NCI-H128 (cell line): ENCODE results near the gene SLC25A29.
A peak's percentile ranks its signal among the peaks of the same experiment; 100 is the strongest.

Experiments used
- DNase-seq: peaks from one replicate; lab custom pipeline; 2025; ENCODE audit not compliant: unreplicated experiment; lab: John Stamatoyannopoulos, UW

SLC25A29 gene

DNA sequence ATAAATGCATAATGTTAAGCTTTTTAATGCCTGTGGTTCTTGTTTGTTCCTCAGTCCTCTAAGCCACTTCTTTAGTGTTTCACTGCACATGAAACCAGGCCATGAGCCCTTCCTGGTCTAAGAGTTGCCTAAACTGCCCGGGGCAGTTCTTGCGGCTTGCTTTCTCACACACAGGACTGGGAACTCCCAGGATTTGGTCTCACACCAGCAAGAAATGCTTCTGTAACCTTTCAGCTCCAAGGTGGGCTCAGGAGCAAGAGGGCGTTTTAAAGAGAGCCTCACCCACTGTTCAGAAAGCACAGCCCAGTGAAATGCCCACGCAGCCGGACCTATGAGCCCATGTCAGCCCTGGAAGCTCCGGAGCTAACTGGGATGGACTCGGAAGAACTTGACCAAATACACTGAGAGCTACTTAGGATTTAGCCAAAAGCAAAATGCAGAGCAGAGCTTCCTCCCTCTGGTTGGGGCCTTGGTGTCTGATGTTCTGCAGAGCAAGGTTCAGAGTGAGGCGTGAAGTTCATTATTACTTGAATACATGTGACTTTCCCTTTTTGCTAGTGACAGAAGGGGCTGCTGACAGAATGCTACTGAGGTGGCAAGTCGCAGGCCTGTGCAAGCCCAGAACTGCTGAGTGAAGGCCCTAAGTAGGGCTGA, 23.4 kb downstream of the SLC25A29 start:
- no peak for DNase-seq

DNA sequence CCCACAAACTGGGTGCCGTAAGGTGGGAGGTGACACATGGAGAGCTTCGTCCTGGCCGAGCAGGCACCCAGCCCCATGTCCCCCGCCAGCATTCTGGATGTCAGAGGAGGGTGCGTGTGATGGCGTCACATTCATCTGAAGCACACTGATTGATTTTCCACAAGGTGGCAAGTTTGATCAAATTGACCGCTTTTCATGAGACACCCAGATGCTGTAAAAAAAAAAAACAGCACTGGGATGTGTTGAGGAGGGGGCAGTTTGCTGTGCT, 24.2 kb downstream of the SLC25A29 start:
- DNase-seq = no peak

DNA sequence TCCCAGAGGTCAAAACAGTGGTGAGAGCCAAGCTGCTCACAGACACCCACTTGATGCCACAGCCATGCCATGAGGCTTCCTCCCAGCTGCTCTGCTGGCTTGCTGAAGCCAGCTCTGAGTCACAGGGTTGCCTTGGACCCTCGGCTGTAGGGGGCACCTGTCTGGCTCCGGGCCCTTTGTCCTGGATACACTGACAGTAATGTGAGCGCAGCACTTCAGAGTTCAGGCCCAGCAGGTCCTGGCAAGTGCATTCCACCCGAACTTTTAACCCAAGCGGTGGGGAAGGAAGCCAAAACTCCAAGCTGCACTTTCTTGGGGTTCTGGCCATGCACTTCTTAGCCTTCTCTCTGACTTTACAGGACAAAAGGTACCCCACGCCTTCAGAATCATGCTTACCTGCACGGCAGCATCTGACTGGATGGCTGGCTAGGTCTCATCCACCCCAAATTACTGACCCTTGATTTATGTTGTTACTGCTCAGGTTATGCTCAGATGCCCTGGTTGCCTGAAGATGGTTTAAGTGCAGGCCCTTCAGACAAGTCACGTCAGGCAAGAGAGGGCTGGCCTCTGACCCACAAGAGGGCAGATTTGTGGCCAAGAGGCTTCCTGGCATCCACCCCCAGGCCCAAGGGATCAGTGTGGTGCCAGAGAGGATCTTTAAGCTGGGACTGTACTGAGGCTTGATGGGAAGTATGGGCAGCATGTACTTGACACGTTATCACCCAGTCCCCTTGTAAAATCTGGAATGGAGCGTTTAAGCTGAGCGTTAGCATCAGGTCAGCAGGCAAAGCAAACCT, 24.8 kb downstream of the SLC25A29 start:
- DNase-seq = no peak

DNA sequence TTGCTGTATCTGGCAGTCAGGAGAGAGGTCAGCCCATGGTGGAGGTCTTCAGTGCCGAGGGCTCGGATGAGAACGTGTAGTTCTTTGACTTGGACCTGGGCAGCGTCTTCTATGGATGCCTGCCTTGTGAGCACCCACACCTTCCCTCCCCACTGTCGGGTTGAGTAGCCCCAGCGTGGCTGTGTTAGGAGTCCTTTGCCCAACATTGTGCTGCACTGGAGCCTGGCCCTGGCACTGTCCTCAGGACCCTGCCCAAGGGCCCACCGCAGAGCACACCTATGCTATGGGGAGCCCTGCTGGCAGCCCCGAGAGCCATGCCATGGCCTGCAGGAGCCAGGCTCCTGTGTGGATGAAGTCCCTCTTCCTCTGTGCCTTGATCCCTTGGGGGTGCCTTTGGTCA, 26.7 kb downstream of the SLC25A29 start:
- no peak for DNase-seq

DNA sequence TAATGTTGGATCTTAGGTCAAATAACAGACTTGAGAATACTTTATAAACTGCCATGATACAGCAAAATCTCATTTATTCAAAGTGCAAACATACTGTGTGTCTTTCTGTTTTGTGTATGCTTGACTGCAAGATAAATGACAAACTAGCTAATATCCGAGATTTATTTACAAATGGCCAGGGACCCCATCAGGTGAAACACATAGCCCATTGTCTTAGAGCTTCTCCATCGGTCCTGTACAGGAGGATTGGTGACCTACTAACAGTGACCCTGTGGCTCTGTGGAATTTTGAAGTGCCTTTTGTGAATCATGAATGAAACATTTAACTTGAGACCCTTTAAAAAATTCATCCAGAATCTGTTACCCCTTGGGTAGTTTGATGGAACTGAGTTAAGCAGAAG, 27.1 kb downstream of the SLC25A29 start:
- DNase-seq = no peak

DNA sequence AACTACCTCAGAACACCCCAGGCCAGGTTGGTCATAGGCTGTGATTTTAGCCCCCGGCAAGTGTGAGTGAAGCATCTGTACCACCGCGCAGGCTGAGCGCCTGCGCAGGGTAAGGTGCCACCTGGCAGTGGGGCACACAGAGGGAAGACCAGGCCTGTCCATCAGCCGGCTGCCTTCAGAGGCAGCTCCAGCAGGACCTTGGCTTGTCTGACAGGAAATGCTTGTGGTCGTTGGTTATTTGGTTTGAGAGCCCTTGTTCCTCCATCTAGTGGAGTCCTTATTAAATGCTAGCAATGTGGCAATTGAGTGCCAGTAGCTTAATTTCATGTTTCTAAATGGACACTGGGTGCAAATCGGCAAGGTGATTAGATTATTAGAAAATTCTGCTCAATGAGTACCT, 27.5 kb downstream of the SLC25A29 start:
- no peak for DNase-seq

DNA sequence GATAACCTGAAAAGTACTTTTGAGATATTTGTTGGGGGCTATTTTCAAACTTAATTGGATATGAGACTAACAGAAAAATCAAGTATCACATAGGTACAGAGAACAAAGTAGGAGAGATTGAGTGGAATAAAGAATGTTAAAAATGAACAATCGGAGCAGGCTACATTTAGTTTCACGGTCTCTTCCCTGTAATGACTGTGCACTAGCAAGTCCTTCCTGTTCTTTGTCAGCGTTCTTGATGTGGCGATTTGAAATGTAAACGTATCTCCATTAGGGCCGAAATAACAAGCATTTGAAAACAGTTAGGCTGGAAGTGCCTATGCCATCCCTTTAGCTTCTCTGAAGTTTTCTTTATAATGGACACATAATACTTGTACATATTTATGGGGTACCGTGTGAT, 31.0 kb downstream of the SLC25A29 start:
- no peak for DNase-seq

DNA sequence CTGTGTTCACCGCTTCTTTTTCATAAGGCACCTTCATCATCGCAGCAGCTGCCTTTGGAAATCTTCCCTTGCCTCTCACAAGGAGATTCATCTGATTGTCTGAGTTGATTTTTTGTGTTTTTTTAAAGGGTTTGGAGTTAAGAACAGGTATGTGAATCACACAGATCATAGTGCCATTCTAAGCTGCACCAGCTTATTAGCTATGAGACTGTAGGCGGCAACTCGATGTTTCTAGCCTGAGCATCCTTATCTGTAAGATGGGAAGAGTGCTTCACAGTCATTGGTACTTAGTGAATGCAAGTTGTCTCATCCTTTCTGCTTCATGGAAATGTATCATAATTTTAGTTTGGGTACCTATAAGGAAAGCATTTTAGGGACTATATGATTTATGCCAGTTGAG, 32.0 kb downstream of the SLC25A29 start:
- DNase-seq = no peak

DNA sequence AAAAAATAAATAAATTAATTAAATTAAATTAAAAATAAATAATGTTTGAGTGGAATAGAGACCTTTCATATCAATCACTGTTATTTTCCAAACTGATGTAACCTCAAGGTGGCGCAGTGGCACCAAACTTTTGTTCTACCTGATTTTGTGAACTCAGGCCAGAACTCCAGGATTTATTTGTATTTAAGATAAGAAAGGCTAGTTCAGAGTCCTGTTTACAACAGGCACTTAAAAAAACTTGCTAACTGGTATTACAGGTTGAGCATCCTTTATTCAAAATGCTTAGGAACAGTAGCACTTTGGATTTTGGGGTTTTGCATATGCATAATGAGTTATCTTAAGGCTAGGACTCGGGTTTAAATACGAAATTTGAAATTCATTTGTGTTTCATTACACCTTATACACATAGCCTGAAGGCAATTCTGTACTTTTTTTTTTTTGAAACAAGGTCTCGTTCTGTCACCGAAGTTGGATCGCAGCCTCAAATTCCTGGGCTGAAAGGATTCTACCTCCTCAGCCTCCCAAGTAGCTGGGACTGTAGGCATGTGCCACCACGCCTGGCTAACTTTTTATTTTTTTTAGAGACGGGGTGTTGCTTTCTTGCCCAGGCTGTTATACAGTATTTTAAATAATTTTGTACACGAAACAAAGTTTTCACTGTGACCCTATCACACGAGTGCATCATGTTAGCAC, 34.9 kb downstream of the SLC25A29 start:
- DNase-seq = no peak

DNA sequence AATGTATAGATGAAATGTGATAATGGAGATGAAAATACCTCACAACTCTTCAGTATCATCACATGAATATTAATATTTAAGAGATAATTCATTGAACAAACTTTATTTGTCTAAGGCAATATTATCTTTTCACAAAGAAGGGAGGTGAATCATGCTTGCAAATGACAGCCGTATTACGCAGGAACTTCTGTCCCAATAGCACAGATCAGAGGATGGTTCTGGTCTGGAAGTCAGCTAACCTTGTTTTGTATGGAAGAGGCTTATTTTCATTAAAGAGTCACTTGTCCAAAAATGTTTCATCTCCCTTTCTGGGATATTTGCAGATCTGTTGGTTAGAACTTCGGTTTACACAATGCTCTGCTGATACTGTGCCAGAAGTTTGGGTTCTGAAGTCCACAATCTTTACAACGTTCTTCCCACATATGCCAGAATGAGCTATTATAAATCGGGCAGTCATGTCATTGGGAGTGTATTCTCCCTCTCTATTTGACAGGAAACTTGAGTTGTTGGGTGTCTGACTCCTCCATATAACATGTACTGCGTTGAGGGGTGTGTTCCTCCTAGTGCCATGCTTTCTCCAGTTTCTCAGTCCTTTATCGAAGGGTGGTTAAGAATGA, 37.5 kb downstream of the SLC25A29 start:
- DNase-seq = no peak

DNA sequence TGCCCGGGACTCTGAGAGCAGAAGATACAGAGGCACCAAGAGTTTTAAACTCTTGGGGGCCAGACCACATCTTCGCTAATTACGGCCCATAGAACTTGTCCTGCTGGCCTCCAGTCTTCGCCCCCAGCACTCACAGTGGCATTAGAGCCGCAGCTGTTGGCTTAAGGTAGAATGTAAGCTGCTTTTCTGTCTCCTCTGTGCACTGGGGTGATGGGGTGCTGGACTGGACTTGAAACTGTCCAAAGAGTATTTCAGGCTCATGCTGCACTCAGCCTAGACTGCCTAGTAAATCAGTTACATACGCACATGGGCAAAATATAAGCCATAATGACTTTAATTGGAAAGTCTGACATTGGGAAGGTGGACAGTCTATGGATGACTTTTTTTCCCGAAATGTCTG, 38.3 kb downstream of the SLC25A29 start:
- DNase-seq = no peak

DNA sequence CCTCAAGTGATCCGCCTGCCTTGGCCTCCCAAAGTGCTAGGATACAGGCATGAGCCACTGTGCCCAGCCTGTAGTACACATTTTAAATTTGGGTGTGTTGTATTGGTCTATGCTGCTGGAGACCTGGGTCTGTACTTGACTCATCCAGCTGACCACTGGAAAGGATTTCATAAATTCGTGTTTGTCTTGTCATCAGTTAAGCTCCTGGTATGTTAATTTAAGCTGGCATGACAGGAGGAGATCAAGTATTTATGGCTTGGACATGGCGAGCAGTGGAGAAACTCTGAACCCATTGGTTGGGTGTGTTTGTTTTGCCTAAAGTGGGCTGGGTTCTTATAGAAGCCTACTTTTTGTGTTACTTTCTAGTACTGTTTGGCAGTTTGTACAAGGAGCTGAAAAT, 43.1 kb downstream of the SLC25A29 start:
- no peak for DNase-seq

DNA sequence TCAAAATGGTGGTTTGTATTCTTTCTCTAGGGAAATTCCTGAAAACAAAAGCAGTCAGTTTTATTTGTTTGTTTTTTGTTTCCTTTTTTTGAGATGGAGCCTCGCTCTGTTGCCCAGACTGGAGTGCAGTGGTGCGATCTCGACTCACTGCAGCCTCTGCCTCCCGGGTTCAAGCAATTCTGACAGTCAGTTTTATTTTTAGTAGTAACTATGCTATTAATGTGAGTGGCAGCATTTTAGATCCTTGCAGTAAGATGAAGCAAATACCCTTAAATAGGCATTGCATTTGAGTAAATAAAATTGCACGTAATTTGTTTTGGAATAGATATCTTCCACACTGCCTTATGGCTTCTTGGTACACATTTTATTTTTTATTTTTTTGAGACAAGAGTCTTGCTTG, 43.7 kb downstream of the SLC25A29 start:
- DNase-seq = no peak

DNA sequence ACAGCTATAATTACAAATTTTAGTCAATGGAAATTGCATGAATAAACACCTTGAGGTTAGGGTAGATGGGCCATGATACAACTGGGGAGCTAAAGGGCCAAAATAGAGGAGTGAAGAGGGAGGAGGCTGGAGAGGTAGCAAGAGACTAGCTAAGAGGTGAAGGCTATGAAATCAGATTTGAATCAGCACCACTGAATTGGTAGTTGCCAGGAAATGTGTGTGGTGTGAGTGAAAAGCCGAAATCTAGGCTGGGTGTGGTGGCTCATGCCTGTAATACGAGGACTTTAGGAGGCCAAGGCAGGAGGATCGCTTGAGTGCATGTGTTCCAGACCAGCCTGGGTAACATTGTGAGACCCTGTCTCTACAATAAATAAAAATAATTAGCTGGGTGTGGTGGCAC, 44.6 kb downstream of the SLC25A29 start:
- DNase-seq = no peak

DNA sequence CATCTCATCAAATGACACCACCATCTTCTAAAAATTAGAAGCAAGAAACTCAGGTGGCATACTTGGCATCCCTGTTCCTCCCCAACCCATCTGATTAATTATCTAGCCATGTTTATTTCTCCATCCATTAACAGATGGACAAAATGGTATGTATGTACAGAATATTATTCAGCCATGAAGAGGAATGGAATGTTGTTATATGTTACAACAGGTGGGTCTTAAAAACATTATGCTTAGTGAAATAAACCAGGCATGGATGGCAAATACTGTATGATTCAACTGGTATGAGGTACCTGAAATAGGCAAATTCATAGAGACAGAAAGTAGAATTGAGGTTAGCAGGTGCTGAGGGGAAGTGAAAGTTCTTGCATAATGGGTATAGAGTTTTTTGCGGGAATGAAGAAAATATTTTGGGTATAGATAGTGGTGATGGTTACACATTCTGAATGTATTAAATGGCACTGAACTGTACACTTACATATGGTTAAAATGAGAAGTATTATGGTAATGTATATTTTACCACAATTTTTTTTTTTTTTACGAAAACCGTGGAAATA, 49.8 kb downstream of the SLC25A29 start:
- no peak for DNase-seq

DNA sequence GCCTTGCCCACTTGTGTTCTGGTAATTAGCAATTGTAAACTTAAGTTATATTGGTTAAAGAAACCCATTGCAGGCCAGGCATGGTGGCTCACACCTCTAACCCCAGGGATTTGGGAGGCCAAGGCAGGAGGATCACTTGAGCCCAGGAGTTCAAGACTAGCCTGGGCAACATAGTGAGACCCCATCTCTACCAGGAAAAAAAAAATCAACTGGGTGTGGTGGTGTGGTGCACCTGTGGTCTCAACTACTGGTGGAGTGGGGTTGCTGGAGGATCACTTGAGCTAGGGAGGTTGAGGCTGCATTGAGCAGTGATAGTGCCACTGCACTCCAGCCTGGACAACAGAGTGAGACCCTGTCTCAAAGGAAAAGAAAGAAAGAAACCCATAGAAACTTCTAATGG, 53.6 kb downstream of the SLC25A29 start:
- DNase-seq = no peak

DNA sequence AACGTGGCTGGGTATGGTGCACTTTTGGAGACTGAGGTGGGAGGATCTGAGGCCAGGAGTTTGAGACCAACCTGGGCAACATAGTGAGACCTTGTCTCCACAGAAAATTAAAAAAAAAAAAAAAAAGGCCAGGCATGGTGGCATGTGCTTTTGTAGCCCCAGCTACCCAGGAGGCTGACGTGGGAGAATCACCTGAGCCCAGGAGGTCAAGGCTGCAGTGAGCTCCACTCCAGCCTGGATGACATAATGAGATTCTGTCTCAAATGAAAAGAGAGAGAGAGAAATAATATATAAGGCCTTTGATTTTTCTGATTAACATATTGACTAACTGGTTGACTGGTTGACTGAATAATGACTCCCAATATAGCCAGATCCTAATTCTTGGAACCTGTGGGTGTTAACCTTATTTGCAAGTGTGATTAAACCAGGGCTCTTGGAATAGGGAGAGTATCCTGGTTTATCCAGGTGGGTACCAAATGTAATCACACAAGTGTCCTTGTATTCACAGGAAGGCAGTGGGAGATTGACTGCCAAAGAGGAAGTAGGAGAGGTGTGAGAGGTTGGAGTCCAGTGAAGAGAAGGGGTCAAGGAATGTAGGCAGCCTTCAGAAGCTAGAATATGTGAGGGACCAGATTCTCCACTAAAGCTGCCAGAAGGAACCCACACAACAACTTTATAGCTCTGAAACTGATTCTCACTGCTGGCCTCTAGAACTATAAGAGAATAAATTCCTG, 55.3 kb downstream of the SLC25A29 start:
- no peak for DNase-seq

DNA sequence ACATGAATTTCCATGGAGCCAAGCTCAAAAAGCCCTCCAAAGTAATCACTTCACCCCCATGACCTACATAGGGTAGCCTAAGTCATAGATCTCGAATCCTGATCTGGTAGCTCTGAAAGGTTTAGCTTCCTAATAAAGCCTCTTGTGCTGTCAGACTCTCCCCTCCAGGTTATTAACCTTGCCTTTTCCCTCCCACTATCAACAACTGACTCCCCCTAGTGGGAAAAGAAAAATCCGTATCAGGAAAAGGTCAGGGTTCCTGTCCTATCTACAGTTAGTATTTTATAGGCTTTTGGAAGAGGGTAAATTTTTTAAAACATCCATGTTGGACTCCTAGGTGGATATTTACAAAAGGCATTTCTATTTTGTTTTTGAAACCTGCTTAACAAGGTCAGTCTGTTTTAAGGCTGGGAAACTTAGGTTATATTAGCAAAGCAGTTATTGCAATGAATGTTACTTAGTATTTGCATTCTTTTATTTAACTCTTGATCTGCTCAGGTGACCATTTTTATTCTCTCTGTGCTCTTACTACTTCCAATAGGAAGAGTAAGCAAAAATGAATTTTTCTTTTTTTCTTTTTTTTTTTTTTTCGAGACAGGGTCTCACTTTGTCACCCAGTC, 59.3 kb downstream of the SLC25A29 start:
- peak; percentile 71 for DNase-seq

DNA sequence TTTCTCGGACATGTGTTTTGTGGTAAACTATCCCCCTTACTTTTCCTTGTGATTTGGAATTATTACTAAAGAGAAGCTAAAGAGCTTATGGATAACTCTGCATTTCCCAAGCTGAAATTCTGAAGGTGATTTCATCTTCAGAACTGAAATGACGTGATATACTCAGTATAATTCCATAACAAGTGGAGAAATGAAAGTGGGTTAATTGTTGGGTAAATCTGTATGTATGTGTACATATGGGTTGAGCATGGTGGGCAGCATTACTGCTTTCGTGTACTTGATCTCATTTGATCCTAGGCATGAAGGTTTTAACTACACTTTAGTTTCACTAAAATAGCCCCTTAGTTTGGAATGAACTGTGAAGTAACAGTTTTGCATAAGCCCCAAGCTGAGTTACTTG, 63.2 kb downstream of the SLC25A29 start:
- no peak for DNase-seq

DNA sequence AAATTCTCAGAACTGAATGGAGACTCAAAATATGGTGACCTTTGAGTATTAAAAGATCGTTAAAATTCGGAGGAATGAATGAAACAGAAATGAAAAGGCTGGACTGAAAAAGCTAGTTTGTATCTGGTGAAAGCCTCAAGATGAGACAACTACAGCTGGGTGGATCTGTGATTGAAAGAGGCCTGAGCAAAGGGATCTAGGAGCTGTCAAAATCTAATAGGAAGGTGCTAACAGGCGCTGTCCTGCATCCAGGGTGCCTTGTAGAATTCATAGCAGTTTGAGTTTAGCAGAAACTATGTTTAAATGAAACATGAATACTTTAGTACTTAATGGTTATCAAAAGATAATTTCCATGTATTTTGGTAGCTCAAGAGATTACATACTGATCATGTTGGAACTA, 65.0 kb downstream of the SLC25A29 start:
- DNase-seq = no peak
